ENCODE measurements around the gene DPEP1. TPM values are rescaled to one million over a fixed set of nuclear protein-coding genes. Genes with fewer than 3 reads are reported as not detected.

Gene DPEP1
- total RNA-seq, 1 experiment from 2014 or later = 8.1 TPM

- H3K4me1 Mint-ChIP-seq (ENCODE audit: low read depth, unreplicated experiment) = peaks cover 14% of the 10 kb centered on the region
- intact Hi-C loops (cut with micrococcal nuclease; ENCODE audit: unreplicated experiment) = no loop called here
Observed at GRCh38 chr16:89576153-89577054, 37.0 kb upstream of the DPEP1 start.

DNA sequence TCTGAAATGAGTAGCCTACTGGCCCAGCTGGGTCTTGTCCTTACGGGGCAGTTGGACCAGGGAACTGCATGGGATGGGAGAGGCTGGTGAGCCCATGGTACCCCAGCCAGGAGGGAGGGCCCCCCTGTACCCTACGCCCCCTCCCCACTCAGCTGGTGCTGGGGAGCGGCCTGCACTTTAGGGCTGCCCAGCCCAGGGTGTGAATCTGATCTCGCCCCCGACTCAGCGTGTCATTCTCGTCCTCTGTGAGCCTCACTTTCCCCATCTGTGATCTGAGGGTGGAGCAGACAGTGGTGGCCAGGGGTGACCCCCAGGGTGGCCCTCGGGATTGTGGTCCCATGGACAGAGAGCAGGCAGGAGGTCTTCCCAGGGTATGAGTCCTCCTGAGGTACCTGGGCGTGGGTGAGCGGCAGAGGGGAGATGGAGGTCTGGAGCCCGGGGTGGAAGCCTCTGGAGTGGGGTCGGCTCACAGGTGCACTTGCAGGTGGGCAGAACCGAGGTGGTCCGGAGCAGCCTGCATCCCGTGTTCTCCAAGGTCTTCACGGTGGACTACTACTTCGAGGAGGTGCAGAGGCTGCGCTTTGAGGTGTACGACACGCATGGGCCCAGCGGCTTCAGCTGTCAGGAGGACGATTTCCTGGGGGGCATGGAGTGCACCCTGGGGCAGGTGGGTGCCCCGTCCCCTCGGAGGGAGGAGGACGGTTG, 36.2 kb upstream of the DPEP1 start:
- Mint-ChIP-seq H3K9me3 (ENCODE audit: unreplicated experiment) (no peaks in the 10 kb centered on the region), H3K36me3 (ENCODE audit: insufficient read depth, unreplicated experiment) (no peaks in the 10 kb centered on the region), H3K27ac (ENCODE audit: unreplicated experiment) (no peak overlapping the region), H3K27me3 (ENCODE audit: insufficient read depth, unreplicated experiment) (no peaks in the 10 kb centered on the region), H3K4me3 (ENCODE audit: unreplicated experiment) (peak overlapping the region; percentile 57), H3K4me1 (ENCODE audit: low read depth, unreplicated experiment) (peaks cover 7% of the 10 kb centered on the region)
- no peaks in the 10 kb centered on the region for H3K27me3 ChIP-seq (replicated peaks; ENCODE audit: control insufficient read depth, insufficient read depth, low read length)
- intact Hi-C loops (cut with micrococcal nuclease; ENCODE audit: unreplicated experiment) = no loop called here
- CTCF ChIA-PET = no interaction called here
- no peaks in the 10 kb centered on the region for H3K9me3 ChIP-seq
- TF ChIP-seq, protein P1, sequence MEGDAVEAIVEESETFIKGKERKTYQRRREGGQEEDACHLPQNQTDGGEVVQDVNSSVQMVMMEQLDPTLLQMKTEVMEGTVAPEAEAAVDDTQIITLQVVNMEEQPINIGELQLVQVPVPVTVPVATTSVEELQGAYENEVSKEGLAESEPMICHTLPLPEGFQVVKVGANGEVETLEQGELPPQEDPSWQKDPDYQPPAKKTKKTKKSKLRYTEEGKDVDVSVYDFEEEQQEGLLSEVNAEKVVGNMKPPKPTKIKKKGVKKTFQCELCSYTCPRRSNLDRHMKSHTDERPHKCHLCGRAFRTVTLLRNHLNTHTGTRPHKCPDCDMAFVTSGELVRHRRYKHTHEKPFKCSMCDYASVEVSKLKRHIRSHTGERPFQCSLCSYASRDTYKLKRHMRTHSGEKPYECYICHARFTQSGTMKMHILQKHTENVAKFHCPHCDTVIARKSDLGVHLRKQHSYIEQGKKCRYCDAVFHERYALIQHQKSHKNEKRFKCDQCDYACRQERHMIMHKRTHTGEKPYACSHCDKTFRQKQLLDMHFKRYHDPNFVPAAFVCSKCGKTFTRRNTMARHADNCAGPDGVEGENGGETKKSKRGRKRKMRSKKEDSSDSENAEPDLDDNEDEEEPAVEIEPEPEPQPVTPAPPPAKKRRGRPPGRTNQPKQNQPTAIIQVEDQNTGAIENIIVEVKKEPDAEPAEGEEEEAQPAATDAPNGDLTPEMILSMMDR (IDR thresholded peaks at IDR 0.05; ENCODE audit: insufficient read depth in 1 of 2, low read depth in 1 of 2, low read length in 1 of 2, severe bottlenecking in 1 of 2, unreplicated experiment in 1 of 2) = no peak
- peak overlapping the region; percentile 86 for H3K4me3 ChIP-seq (ENCODE audit: low read depth, low read length)
- DNase-seq = no peak
- POLR2A ChIA-PET = interaction anchor here (0.6 kb wide), 1 partner anchor 123 kb away, joined by 4 read pairs; no protein-coding TSS in a partner anchor
- no TSS peak for BruUV-seq (replicated peaks)
- 0 out of 2 replicates have a peak, but pooled peaks cover 4% of the 10 kb centered on the region for H3K36me3 ChIP-seq (ENCODE audit: control insufficient read depth, insufficient read depth, low read length)
- peaks cover 24% of the 10 kb centered on the region for H3K4me1 ChIP-seq

More at GRCh38 chr16:89576153-89577054, 37.0 kb upstream of the DPEP1 start:
- peaks cover 27% of the 10 kb centered on the region for H3K4me1 ChIP-seq
- Mint-ChIP-seq H3K9me3 (ENCODE audit: unreplicated experiment) (no peaks in the 10 kb centered on the region), H3K27me3 (ENCODE audit: insufficient read depth, unreplicated experiment) (no peaks in the 10 kb centered on the region), H3K27ac (ENCODE audit: unreplicated experiment) (no peak overlapping the region), H3K36me3 (ENCODE audit: insufficient read depth, unreplicated experiment) (peaks cover 2% of the 10 kb centered on the region), H3K4me3 (ENCODE audit: unreplicated experiment) (peak overlapping the region; percentile 59)
- no TSS peak for BruUV-seq (replicated peaks)
- TF ChIP-seq, protein P1 (IDR thresholded peaks at IDR 0.05; ENCODE audit: insufficient read depth in 1 of 2, low read depth in 1 of 2, low read length in 1 of 2, severe bottlenecking in 1 of 2, unreplicated experiment in 1 of 2) = no peak
- peak overlapping the region; percentile 86 for H3K4me3 ChIP-seq (ENCODE audit: low read depth, low read length)
- ChIA-PET POLR2A (interaction anchor here (0.6 kb wide), 3 partner anchors 56 to 124 kb away, joined by 3 to 4 read pairs (median 3); no protein-coding TSS in a partner anchor), CTCF (no interaction called here)
- H3K36me3 ChIP-seq (ENCODE audit: control insufficient read depth, insufficient read depth, low read length) = 0 out of 2 replicates have a peak, but pooled peaks cover 4% of the 10 kb centered on the region
- DNase-seq = no peak
- no peaks in the 10 kb centered on the region for H3K27me3 ChIP-seq (replicated peaks; ENCODE audit: control insufficient read depth, insufficient read depth, low read length)
- no peaks in the 10 kb centered on the region for H3K9me3 ChIP-seq

DNA sequence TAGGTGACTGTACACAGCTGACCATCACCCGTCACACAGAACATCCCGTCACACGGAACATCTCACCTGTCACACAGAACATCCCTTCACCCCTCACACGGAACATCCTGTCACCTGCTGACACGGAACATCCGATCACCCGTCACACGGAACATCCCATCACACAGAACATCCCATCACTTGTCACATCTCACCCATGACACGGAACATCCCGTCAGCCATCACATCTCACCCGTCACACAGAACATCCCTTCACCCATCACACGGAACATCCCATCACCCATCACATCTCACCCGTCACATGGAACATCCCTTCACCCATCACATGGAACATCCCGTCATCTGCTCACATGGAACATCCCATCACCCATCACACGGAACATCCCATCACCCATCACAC, 34.1 kb upstream of the DPEP1 start:
- H3K36me3 Mint-ChIP-seq (ENCODE audit: insufficient read depth, unreplicated experiment) = peaks cover 8% of the 10 kb centered on the region
- TF ChIP-seq, protein P1 (IDR thresholded peaks at IDR 0.05; ENCODE audit: insufficient read depth in 1 of 2, low read depth in 1 of 2, low read length in 1 of 2, severe bottlenecking in 1 of 2, unreplicated experiment in 1 of 2) = no peak
- Histone ChIP-seq H3K36me3 (ENCODE audit: control insufficient read depth, insufficient read depth, low read length) (peaks cover 4% of the 10 kb centered on the region; the same call in 1 of the 2 replicates), H3K27me3 (replicated peaks; ENCODE audit: control insufficient read depth, insufficient read depth, low read length) (no peaks in the 10 kb centered on the region), H3K4me3 (ENCODE audit: low read depth, low read length) (no peak overlapping the region), H3K4me1 (peaks cover 10% of the 10 kb centered on the region), H3K9me3 (no peaks in the 10 kb centered on the region)
- ChIA-PET CTCF (no interaction called here), POLR2A (no interaction called here)
- no peak for DNase-seq
- BruUV-seq (replicated peaks) = no TSS peak
- H3K27me3 Mint-ChIP-seq (ENCODE audit: insufficient read depth, unreplicated experiment) = no peaks in the 10 kb centered on the region
- no peaks in the 10 kb centered on the region for H3K9me3 Mint-ChIP-seq (ENCODE audit: unreplicated experiment)
- H3K27ac Mint-ChIP-seq (ENCODE audit: unreplicated experiment) = no peak overlapping the region
- intact Hi-C loops (cut with micrococcal nuclease; ENCODE audit: unreplicated experiment) = no loop called here
- no peak overlapping the region for H3K4me3 Mint-ChIP-seq (ENCODE audit: unreplicated experiment)
- no peaks in the 10 kb centered on the region for H3K4me1 Mint-ChIP-seq (ENCODE audit: low read depth, unreplicated experiment)

Data from Caco-2 (cell line).